GM23248 (cell line): ENCODE results near the gene ASCL2. TPM values are rescaled to one million over a fixed set of nuclear protein-coding genes. Genes with fewer than 3 reads are reported as not detected.

Experiments used
- DNase-seq: peaks from one replicate; pipeline ENCODE4 v3.0.0-alpha.2; 2015
- H2AFZ ChIP-seq: fragments of 200-600 bp; sonication (generic); 2 replicates; pipeline ENCODE4 v1.6.1; 2016; ENCODE audit warnings: antibody characterized with exemption
- H3F3A ChIP-seq: fragments of 200-600 bp; sonication (generic); 2 replicates; pipeline ENCODE4 v1.6.1; 2016; ENCODE audit warnings: mild to moderate bottlenecking, antibody characterized with exemption, mixed run types; ENCODE audit not compliant: insufficient read depth
- H3K27ac ChIP-seq: fragments of 200-600 bp; sonication (generic); 2 replicates; pipeline ENCODE4 v1.5.1; 2016; ENCODE audit warnings: mild to moderate bottlenecking
- H3K27me3 ChIP-seq: fragments of 200-600 bp; sonication (generic); replicated peaks from 2 replicates; pipeline ENCODE4 v1.6.1; 2016; ENCODE audit warnings: mild to moderate bottlenecking; ENCODE audit not compliant: insufficient read depth
- H3K36me3 ChIP-seq: fragments of 200-600 bp; sonication (generic); 2 replicates; pipeline ENCODE4 v1.6.1; 2016; ENCODE audit warnings: low read depth, mild to moderate bottlenecking
- H3K4me1 ChIP-seq: fragments of 200-600 bp; sonication (generic); 2 replicates; pipeline ENCODE4 v1.6.1; 2016; ENCODE audit warnings: mild to moderate bottlenecking; ENCODE audit not compliant: insufficient read depth
- H3K4me2 ChIP-seq: fragments of 200-600 bp; sonication (generic); one replicate; pipeline ENCODE4 v1.6.1; 2016; ENCODE audit warnings: mild to moderate bottlenecking; ENCODE audit not compliant: unreplicated experiment
- H3K4me3 ChIP-seq: fragments of 200-600 bp; sonication (generic); 2 replicates; pipeline ENCODE4 v1.5.1; 2016; ENCODE audit warnings: mild to moderate bottlenecking
- H3K79me2 ChIP-seq: fragments of 200-600 bp; sonication (generic); 2 replicates; pipeline ENCODE4 v1.6.1; 2016; ENCODE audit warnings: mild to moderate bottlenecking; ENCODE audit not compliant: insufficient read depth
- H3K9ac ChIP-seq: fragments of 200-600 bp; sonication (generic); 2 replicates; pipeline ENCODE4 v1.6.1; 2016; ENCODE audit warnings: mild to moderate bottlenecking
- H3K9me2 ChIP-seq: fragments of 200-600 bp; sonication (generic); 2 replicates; pipeline ENCODE4 v1.6.1; 2016; ENCODE audit warnings: mixed run types, mild to moderate bottlenecking, moderate library complexity; ENCODE audit not compliant: insufficient read depth
- H3K9me3 ChIP-seq: fragments of 200-600 bp; sonication (generic); one replicate; pipeline ENCODE4 v1.6.1; 2017; ENCODE audit warnings: low read depth
- H4K20me1 ChIP-seq: fragments of 200-600 bp; sonication (generic); 2 replicates; pipeline ENCODE4 v1.6.0; 2016; ENCODE audit not compliant: insufficient read depth
- EZH2 ChIP-seq: fragments of 200-600 bp; sonication (generic); IDR thresholded peaks from 2 replicates; pipeline ENCODE4 v1.6.1; 2018; ENCODE audit warnings: antibody characterized with exemption, mild to moderate bottlenecking; ENCODE audit not compliant: insufficient read depth, poor library complexity, severe bottlenecking
- EZH2phosphoT487 ChIP-seq: fragments of 200-600 bp; sonication (generic); IDR thresholded peaks from 2 replicates; pipeline ENCODE4 v1.6.1; 2018; ENCODE audit warnings: antibody characterized with exemption, moderate library complexity, mild to moderate bottlenecking, low read depth; ENCODE audit not compliant: insufficient read depth
- WGBS, 2 experiments: methylation state at CpG; one replicate each; pipeline ENCODE4 v1.1.6; 2015 to 2017; ENCODE audit warnings: low lambda C conversion rate in 2 of 2, low coverage in 1 of 2; ENCODE audit errors: missing lambda C conversion rate in 2 of 2; 5-methylcytosine and 5-hydroxymethylcytosine counted together
- in situ Hi-C: fragments of 300-500 bp; cut with MboI; formaldehyde crosslinking; loops from 2 replicates; pipeline ENCODE4 v1.15.0; 2020
- polyA plus RNA-seq: library from polyadenylated mRNA; unstranded; fragments of >200 nt; fragmentation: Nextera tagmentation; extraction: Ambion mirVana; gene quantifications from 2 replicates; pipeline ENCODE4 v1.2.1, GENCODE V29; 2016
- total RNA-seq: library from RNA; depleted of rRNA; stranded (reverse); fragments of >200 nt; shearing (Covaris generic); gene quantifications from 2 replicates; pipeline ENCODE4 v1.2.3, GENCODE V29; 2014

The ASCL2 gene
- total and polyA plus RNA-seq, 2 experiments from 2014 or later, result not detected

DNA sequence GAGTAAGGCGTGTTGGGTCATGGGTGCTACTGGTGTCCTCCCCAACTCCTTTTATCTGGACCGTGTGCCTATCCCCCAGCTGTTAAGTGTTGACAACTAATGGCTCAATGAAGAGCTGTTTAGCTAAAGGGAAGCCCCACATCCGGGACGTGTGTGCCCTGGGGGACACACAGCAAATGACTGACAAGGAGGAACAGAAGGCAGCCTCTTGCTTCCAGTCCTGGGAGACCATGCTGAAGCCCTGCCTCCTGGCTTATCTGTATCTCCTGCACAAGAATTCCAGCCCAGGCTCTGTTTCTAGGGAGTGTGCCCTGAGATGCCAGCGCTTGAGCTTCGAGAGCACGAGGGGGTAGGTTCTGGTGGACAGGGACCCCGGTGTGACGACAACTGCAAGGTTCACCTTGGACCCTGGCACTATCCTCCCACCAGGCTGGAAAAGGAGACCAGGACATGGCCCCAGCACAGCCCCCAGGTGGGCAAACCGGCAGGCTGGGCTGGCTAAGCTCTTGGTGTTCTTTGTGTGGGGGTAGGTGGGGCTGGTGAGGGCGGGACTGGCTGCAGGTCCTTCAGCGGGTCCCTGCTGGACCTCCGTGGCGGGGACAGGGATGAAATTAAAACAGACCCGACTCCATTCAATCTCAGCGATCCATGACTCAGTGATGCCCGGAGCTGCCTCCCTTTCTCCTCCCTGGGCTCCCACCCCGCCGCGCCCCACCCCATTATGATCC lies 21.0 kb downstream of the ASCL2 start:
- H3K79me2 ChIP-seq, result no peaks in the 10 kb centered on the region
- no peak overlapping the region for H2AFZ ChIP-seq
- H3K4me3 ChIP-seq, result no peak overlapping the region
- DNase-seq, result no peak
- no peak overlapping the region for H3K9ac ChIP-seq
- peaks cover 45% of the 10 kb centered on the region for H3K27me3 ChIP-seq
- no peaks in the 10 kb centered on the region for H3K4me1 ChIP-seq
- 53 to 56% methylated on average over 12 to 20 of the region's 20 CpGs for WGBS, 2 experiments
- in situ Hi-C loops, result no loop called here
- no peaks in the 10 kb centered on the region for H3K9me3 ChIP-seq
- no peak overlapping the region for H3K27ac ChIP-seq
- TF ChIP-seq EZH2phosphoT487, result no peak
- no peak for TF ChIP-seq EZH2
- no peaks in the 10 kb centered on the region for H3K9me2 ChIP-seq
- H3K36me3 ChIP-seq, result no peaks in the 10 kb centered on the region
- H4K20me1 ChIP-seq, result no peaks in the 10 kb centered on the region
- no peak overlapping the region for H3K4me2 ChIP-seq
- no peaks in the 10 kb centered on the region for H3F3A ChIP-seq

- Histone ChIP-seq H3K4me2 (no peak overlapping the region), H3K27ac (no peak overlapping the region), H3K36me3 (no peaks in the 10 kb centered on the region), H3K79me2 (no peaks in the 10 kb centered on the region), H4K20me1 (no peaks in the 10 kb centered on the region), H3K9me3 (no peaks in the 10 kb centered on the region), H3K4me1 (no peaks in the 10 kb centered on the region), H3K9ac (no peak overlapping the region), H3K9me2 (no peaks in the 10 kb centered on the region), H2AFZ (no peak overlapping the region), H3K4me3 (no peak overlapping the region), H3K27me3 (peaks cover 46% of the 10 kb centered on the region), H3F3A (no peaks in the 10 kb centered on the region)
- in situ Hi-C loops, result no loop called here
- 58 to 69% methylated on average over 7 of the region's 7 CpGs for WGBS, 2 experiments
- TF ChIP-seq EZH2phosphoT487 (no peak), EZH2 (no peak)
- DNase-seq, result no peak
Observed at GRCh38 chr11:2248762-2249161, 21.6 kb downstream of the ASCL2 start.

- H3K27ac ChIP-seq, result no peak overlapping the region
Observed at GRCh38 chr11:2248242-2248641, 22.1 kb downstream of the ASCL2 start.

GRCh38 chr11:2247496-2247895 lies 22.9 kb downstream of the ASCL2 start:
- Histone ChIP-seq H3K9me3 (no peaks in the 10 kb centered on the region), H3K4me2 (no peak overlapping the region), H4K20me1 (no peaks in the 10 kb centered on the region), H3K9me2 (no peaks in the 10 kb centered on the region), H3K36me3 (no peaks in the 10 kb centered on the region), H3K4me3 (no peak overlapping the region), H3K9ac (no peak overlapping the region), H3K27me3 (peaks cover 37% of the 10 kb centered on the region), H3F3A (no peaks in the 10 kb centered on the region), H3K79me2 (no peaks in the 10 kb centered on the region), H3K27ac (no peak overlapping the region), H2AFZ (no peak overlapping the region), H3K4me1 (no peaks in the 10 kb centered on the region)
- 37 to 38% methylated on average over 7 of the region's 7 CpGs for WGBS, 2 experiments
- TF ChIP-seq EZH2phosphoT487 (no peak), EZH2 (no peak)
- DNase-seq, result no peak
- in situ Hi-C loops, result no loop called here

More at GRCh38 chr11:2248242-2248641, 22.1 kb downstream of the ASCL2 start:
- H2AFZ ChIP-seq, result no peak overlapping the region
- H3F3A ChIP-seq, result no peaks in the 10 kb centered on the region
- peaks cover 44% of the 10 kb centered on the region for H3K27me3 ChIP-seq
- no peak overlapping the region for H3K4me2 ChIP-seq
- no peaks in the 10 kb centered on the region for H3K79me2 ChIP-seq
- no peaks in the 10 kb centered on the region for H3K9me2 ChIP-seq
- no peak overlapping the region for H3K4me3 ChIP-seq
- no peaks in the 10 kb centered on the region for H3K9me3 ChIP-seq
- H3K4me1 ChIP-seq, result no peaks in the 10 kb centered on the region
- H4K20me1 ChIP-seq, result no peaks in the 10 kb centered on the region
- H3K9ac ChIP-seq, result no peak overlapping the region
- no peak for DNase-seq
- no peaks in the 10 kb centered on the region for H3K36me3 ChIP-seq
- in situ Hi-C loops, result no loop called here
- WGBS, 2 experiments, result 56 to 57% methylated on average over 11 of the region's 11 CpGs
- TF ChIP-seq EZH2phosphoT487 (no peak), EZH2 (no peak)
